Measurements from ENCODE around the gene KRT9. TPM values are rescaled to one million over a fixed set of nuclear protein-coding genes. Genes with fewer than 3 reads are reported as not detected.

Gene KRT9
- total RNA-seq, 2 experiments from 2014 or later = not detected

GRCh38 chr17:41519501-41520224, 52.2 kb downstream of the KRT9 start:
- no peaks in the 10 kb centered on the region for H3K27me3 Mint-ChIP-seq
- H3K9me3 Mint-ChIP-seq = no peaks in the 10 kb centered on the region
- DNase-seq = no peak
- ATAC-seq (ENCODE audit: low read depth) = no peak
- POLR2A ChIA-PET = no interaction called here
- no peak overlapping the region for H3K4me3 Mint-ChIP-seq
- no peaks in the 10 kb centered on the region for H3K4me1 Mint-ChIP-seq
- no peaks in the 10 kb centered on the region for H3K36me3 Mint-ChIP-seq
- no peak overlapping the region for H3K27ac Mint-ChIP-seq

DNA sequence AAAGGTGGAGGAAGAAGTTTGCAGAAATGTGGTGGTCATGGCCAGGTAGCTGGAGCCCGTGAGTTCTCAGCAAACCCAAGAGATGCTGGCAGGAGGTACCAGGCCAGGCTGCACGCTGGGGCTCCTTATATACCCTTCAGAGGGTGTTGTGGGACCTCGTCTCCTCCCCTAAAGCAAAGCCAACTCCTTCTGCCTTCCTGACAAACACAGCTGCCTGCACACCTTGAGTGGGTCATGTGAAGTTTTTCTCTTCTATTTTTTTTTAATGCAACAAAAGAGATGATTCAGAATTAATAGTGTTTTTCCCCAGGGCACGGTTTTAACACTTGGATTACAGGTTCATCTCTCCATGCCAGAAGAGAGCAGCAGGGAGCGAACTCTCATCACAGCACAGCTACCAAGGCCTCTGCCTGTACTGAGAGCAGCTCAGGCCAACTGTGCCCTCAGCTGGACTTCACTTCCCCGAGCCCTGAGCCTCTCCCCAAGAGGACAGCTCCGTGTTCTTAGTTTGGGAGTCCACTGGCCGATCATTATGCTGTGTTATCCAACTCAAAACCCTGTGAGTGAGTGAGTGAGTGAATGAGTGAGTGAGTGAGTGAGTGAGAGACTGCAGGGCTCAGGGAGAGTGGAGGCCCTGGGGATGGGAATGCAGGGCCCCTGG, 52.9 kb downstream of the KRT9 start, which contains the start of gene KRT15:
Gene KRT15 (minus strand): TSS at position 102 of the 661 bp plus-strand sequence. CDS start 63 bp downstream, at position 39.
- Mint-ChIP-seq H3K4me1 (no peaks in the 10 kb centered on the region), H3K4me3 (no peak within 1 kb of the TSS), H3K9me3 (no peaks in the 10 kb centered on the region), H3K27ac (no peak within 1 kb of the TSS), H3K36me3 (no peaks in the 10 kb centered on the region), H3K27me3 (no peaks in the 10 kb centered on the region)
- DNase-seq (no peak), ATAC-seq (ENCODE audit: low read depth) (no peak)
- POLR2A ChIA-PET = interaction anchor here (0.6 kb wide), 1 partner anchor 975 kb away, joined by 12 read pairs; no protein-coding TSS in a partner anchor

DNA sequence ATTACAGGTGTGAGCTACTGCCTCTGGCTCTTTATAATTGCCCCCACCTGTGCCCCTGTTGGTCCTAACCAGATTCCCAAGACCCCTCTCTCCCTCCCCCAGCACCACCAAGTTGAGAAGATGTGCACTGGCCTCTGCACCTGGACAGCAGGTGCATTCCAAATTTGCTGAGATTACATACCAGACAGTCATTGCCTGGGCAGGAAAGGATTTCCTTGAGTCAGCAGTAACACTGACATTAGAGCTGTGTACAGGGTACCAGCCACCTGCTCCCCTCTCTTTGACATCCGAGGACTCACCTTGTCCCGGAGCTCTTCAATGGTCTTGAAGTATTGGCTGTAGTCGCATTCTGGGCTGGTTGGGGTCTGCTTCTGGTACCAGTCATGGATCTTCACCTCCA, 53.8 kb downstream of the KRT9 start:
- no peaks in the 10 kb centered on the region for H3K9me3 Mint-ChIP-seq
- ATAC-seq (ENCODE audit: low read depth) (no peak), DNase-seq (no peak)
- no peak overlapping the region for H3K27ac Mint-ChIP-seq
- H3K27me3 Mint-ChIP-seq = no peaks in the 10 kb centered on the region
- POLR2A ChIA-PET = no interaction called here
- no peaks in the 10 kb centered on the region for H3K4me1 Mint-ChIP-seq
- no peak overlapping the region for H3K4me3 Mint-ChIP-seq
- no peaks in the 10 kb centered on the region for H3K36me3 Mint-ChIP-seq

GRCh38 chr17:41516830-41517283, 55.0 kb downstream of the KRT9 start:
- POLR2A ChIA-PET = no interaction called here
- H3K27me3 Mint-ChIP-seq = peaks cover 2% of the 10 kb centered on the region
- DNase-seq = no peak
- H3K4me3 Mint-ChIP-seq = no peak overlapping the region
- no peaks in the 10 kb centered on the region for H3K9me3 Mint-ChIP-seq
- no peaks in the 10 kb centered on the region for H3K4me1 Mint-ChIP-seq
- no peak for ATAC-seq (ENCODE audit: low read depth)
- H3K27ac Mint-ChIP-seq = no peak overlapping the region
- no peaks in the 10 kb centered on the region for H3K36me3 Mint-ChIP-seq

DNA sequence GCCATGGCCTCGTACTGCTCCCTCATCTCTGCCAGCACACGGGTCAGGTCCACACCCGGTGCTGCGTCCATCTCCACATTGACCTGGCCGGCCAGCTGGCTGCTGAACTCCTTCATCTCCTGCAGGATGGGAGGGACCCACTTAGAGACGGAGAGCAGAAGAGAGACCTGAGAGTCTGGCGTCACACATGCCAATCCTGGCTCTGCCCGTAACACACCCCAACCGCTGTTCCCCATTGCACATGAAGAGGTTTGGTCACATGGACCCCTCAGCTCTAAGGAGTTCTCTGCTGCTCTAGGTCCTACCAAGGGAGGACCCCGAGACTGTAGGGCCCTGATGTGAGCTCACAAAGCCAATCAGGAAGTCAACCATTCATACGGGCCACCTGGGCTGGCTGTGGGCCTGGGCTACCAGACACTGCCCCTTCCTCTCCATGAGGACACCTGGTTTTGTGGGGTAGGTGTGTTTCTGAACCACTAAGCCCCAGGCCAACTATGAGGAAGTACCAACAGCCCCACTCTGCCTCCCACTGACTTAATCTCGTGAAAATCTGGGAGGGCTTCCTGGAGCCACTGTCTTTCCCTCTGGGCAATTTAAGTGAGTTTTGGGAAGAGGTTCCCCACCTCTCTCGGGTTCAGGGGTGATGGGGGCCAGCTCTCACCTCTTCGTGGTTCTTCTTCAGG, 55.6 kb downstream of the KRT9 start:
- no peak overlapping the region for H3K27ac Mint-ChIP-seq
- H3K4me3 Mint-ChIP-seq = no peak overlapping the region
- POLR2A ChIA-PET = no interaction called here
- no peak for ATAC-seq (ENCODE audit: low read depth)
- no peaks in the 10 kb centered on the region for H3K36me3 Mint-ChIP-seq
- H3K9me3 Mint-ChIP-seq = no peaks in the 10 kb centered on the region
- peaks cover 2% of the 10 kb centered on the region for H3K27me3 Mint-ChIP-seq
- no peak for DNase-seq
- H3K4me1 Mint-ChIP-seq = no peaks in the 10 kb centered on the region

Small RNAs within 50 kb of the gene (microRNA-seq; reads per million reads assigned to microRNA genes)
- not detected for gene MIR6510

Other genes with a start within 250 kb of the KRT9 start
- not detected for gene KRT33A, start 221.2 kb downstream of the KRT9 start, total RNA-seq
- not detected for gene KRT33B, start 202.2 kb downstream of the KRT9 start, total RNA-seq
- gene KRT34, start 189.8 kb downstream of the KRT9 start, total RNA-seq = not detected
- not detected for gene KRT31, start 174.5 kb downstream of the KRT9 start, total RNA-seq
- not detected for gene KRT37, start 147.5 kb downstream of the KRT9 start, total RNA-seq
- gene KRT38, start 131.1 kb downstream of the KRT9 start, total RNA-seq = not detected
- gene KRT32, start 104.7 kb downstream of the KRT9 start, total RNA-seq = not detected
- gene KRT35, start 90.9 kb downstream of the KRT9 start, total RNA-seq = not detected
- gene KRT36, start 82.1 kb downstream of the KRT9 start, total RNA-seq = not detected
- gene KRT13, start 66.4 kb downstream of the KRT9 start, total RNA-seq = not detected
- gene KRT15, start 53.2 kb downstream of the KRT9 start, total RNA-seq = not detected
- gene KRT19, start 43.8 kb downstream of the KRT9 start, total RNA-seq = not detected
- not detected for gene KRT14, start 14.8 kb upstream of the KRT9 start, total RNA-seq
- gene KRT16, start 40.7 kb upstream of the KRT9 start, total RNA-seq = not detected
- not detected for gene KRT17, start 52.5 kb upstream of the KRT9 start, total RNA-seq
- 100 to 1,000 TPM; 682 to 723 TPM for gene EIF1, start 116.8 kb upstream of the KRT9 start, total RNA-seq
- not detected for gene GAST, start 140.3 kb upstream of the KRT9 start, total RNA-seq
- under 1 TPM in 1 of 2 experiments, not detected in 1; 0.14 TPM for gene HAP1, start 162.6 kb upstream of the KRT9 start, total RNA-seq
- gene JUP, start 214.7 kb upstream of the KRT9 start, total RNA-seq = 10 to 100 TPM; 10.1 to 12.8 TPM
- gene P3H4, start 239.9 kb upstream of the KRT9 start, total RNA-seq = 1 to 10 TPM; 3.2 to 3.7 TPM
- gene FKBP10, start 240.9 kb upstream of the KRT9 start, total RNA-seq = under 1 TPM; 0.53 to 0.94 TPM